Stimulated activated CD4-positive, alpha-beta T cell treated with anti-CD3 and anti-CD28 coated beads, Interleukin-12 subunit alpha, Interleukin-12 subunit beta, amount 100 ng/mL, for 4 hours (primary cell): Measurements from ENCODE around the gene CENPM.

ENCODE experiments used
- DNase-seq: peaks from one replicate; pipeline ENCODE4 v3.0.0-alpha.2; 2020

CENPM gene

GRCh38 chr22:41912338-41913039 is 34.5 kb downstream of the CENPM start:
- no peak for DNase-seq

GRCh38 chr22:41911001-41911611 is 35.8 kb downstream of the CENPM start:
- DNase-seq: no peak

DNA sequence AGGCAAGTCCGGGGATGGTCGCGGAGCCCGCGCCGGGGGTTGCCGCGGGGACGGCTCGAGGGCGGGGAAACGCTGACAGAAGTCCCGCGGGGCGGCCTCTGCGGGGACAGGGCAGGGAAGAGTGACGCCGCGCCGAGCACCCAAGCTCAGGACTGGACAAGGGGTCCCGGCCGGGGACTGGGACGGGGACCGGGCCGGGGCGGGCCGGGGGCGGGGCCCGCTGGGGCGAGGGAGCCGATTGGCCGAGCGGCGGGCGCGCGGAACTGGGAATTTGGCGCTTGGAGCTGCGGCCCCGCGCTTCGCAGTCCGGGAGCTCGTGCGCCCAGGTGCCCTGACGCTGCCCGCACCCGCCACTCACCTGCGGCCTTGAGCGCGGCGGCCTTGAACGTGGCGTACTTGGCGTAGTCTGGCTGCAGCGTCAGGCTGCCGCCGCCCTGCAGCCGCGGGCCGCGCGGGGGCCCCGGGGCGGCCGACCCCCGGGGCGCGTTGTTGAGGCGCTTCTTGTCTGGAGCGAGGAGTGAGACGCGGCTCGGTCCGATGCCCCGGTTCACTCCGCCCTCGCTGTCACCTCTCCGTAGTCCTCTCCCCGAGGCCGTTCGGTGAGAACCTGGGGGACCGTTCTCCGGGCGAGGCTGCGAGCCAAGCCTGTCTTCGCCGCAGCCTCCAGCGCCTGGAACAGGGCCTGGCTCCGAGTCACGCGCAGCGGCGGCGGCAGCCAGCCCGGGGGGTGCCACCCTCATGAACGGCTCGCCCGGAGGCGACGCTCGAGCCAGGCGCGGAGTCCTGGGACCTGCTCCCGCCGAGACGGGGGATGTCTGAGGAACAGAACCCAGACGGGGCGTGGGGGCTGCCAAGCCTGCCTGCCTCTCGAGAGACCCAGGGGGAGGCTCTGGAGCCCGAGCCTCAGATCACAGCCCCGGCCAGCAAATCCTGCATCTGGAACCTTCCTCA is 36.6 kb downstream of the CENPM start:
- DNase-seq: peak; percentile 31

- DNase-seq: no peak
Observed at GRCh38 chr22:41909310-41910049, 37.5 kb downstream of the CENPM start.

- DNase-seq: no peak
Observed at GRCh38 chr22:41908411-41909309, 38.3 kb downstream of the CENPM start.

DNA sequence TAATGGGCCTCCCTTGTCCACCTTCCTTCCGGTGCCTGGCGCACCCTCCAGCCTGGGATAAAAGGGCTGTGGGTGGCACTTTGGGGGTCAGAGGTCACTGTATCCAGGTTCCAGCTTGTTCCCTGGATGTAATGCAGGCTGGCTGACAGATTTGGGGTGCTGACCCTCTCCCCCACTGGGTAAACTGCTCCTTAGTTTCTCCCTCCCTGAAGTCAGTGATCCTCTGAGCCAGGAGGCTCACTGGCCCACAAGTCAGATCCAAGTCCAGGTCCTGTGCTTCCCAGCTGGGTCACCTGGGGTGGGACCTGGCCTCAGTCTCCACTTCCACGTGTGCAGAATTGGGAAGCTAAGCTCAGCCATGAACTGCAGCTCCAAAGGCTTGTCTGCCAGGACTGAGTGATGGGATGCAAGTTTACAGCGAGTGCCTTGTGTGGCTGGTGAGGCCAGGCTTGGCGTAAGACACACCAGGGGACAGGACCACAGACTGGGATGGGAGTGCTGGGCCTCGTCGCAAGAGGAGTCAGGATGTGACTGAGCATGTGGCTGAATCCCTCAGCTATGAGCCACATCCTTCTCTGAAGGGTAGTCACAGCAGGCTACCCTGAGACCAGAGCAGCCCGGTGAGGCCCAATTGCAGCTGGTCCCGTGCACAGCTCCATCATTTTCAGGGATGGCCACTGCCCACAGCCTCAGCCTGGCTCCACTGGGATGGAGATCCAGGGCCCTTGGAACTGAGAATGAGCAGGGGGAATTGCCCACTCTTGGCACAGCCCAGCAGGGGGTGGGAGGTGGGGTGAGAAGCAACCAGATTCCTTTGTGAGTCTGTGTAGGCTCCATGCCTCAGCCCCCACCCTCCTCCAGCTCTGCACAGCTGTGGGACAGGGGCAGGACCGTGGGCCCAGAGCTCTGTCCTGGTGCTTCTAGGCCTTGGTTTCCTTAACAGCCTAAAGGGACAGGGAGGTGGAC is 39.2 kb downstream of the CENPM start:
- no peak for DNase-seq

DNA sequence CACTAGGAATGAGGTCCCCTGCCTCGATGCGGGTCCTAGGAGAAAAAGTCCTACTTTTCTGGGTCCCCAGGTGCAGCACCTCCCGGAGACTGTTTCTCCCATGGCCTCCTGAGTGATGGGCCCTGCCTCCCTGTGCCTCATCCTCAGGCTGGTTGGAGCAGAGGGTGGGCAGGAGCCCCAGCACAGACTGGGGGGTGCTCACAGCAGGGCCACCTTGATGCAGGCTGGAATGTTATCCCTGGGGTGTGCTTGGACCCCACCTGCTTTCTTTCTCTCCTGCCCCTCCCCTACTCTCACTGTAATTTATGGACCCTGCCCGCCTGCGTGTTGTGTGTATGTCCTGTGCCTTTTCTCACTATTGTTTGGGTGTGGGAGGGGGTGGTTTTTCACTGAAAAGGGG is 40.1 kb downstream of the CENPM start:
- no peak for DNase-seq

- no peak for DNase-seq
Observed at GRCh38 chr22:41905411-41906202, 41.3 kb downstream of the CENPM start.

DNA sequence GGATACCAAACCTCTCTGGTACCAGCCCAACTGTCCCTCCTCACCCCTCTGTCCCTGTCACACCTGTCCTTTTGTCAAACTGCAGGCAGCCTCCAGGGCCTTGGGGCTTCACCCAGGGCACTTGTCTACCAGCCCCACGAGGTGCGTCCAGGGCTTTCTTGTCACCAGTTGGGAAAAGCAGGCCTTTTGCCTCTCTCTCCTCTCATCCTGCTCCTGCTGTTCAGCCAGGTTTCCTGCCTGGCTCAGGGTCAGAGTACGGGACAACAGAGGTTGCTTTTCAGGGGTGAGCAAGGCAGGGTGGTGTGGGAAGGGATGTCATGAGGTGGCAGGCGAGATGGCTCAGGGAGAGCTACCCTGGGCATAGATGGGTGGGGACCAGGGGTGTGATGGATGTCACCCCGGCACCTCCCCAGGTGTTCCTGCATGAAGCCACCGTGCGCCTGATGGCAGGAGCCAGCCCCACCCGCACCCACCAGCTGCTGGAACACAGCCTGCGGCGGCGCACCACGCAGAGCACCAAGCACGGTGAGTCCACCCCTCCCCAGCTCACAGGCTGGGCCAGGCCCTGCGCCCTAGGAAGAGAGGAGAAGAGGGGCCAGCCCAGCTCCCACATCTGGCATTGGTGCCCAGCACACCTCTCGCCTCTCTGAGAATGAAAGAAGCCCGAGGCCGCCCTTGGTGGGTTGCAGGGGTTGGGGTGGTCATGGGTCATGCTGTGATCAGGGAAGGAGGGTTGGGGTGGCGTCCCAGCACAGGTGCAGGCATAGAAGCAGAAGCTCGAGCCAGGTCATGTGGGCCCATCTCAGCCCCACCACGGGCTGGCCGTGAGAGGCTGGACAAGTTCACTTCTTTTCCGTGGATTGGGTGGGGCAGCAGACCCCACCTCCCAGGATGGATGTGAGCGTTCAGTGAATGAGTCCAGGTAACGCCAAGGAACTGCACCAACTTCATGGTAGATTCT is 42.2 kb downstream of the CENPM start:
- no peak for DNase-seq

DNA sequence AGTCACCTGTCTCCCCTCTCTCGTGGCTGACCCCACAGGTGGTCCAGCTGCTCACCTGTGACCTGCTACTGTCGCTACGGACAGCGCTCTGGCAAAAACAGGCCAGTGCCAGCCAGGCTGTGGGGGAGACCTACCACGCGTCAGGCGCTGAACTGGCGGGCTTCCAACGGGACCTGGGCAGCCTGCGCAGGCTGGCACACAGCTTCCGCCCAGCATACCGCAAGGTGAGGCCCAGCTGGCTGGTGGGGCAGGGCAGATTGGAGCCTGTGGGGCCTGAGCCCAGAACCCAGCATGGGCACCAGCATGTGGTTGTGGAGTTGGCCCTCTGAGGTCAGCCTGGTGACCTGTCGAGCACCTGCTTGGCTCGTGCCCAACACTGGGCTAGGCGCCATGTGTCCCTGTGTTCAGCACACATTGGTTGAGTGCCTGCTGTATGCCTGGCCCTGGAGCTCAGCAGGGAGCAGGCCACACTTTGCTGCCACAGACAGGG is 44.0 kb downstream of the CENPM start:
- no peak for DNase-seq

DNA sequence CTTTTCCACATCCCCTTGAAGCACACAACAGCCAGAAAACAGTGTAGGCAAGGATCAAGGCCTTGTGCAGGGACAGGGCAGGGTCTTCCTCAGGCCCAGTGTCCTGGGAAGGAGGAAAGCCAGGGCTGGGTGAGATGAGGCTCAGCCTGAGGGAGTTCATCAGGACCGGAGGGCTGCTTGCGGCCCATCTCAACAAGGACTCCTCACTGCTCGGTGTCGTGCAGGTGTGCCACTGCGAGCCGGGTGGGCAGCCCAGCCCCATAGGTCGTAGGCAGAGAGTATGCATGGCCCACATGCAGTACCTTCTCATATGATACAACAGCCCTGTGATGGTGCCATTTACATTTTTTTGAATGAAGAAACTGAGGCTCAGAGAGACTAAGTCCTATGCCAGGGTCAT is 44.9 kb downstream of the CENPM start:
- no peak for DNase-seq

DNA sequence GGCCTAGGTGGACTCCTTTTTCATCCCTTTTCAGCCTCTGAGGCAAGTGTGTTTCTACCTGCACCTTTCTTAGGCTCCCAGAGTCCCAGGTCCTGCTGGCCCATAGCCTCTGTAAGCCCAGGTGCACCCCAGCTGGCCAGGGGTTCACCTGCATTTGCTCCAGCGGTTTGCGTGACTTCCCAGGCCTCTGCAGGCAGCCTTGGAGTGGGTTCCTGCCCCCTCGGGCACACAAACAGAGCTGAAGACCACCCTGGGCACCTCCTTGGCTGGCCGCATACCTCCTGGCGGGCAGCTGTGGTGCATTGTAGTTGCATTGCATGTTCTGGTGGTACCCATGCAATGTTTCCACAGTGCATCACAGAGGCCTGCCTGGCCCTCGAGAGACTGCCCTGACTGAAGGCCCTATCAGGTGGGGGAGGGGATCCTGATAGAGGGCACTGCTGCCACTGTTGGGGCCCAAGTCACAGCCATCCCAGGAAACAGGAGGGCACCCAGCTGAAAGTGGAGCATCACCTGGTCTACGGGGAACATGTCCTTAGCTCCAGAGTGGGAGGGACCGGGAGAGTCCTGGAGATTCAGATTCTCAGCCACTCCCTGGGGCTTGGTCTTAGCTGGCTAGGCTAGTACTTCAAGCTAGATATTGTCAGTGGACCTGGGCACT is 46.2 kb downstream of the CENPM start:
- DNase-seq: no peak

DNA sequence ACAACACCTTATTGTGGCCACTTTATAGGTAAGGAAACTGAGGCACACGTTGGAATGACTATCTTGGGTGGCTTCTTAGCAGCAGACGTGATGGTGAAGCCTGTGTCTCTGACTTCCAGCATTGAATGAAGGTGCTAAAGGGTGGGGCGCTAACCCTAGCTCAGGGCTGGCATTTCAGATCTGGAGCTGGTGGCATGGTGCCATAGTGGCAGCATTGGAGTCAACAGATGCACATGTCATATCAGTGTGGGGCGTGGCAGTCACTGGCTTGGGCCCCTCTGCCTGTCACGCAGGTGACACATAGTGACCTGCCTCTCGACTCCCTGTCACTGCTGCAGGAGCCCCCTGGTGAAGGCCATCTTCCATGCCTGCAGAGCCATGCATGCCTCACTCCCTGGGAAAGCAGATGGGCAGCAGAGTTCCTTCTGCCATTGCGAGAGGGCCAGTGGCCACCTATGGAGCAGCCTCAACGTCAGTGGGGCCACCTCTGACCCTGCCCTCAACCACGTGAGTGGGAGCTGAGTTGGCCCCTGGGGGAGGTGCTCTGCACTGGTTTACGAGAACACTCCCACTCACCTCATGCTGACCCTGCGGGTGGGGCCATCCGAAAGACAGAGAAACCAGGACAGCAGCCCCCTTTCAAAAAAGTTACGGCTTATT is 46.8 kb downstream of the CENPM start:
- DNase-seq: no peak

DNA sequence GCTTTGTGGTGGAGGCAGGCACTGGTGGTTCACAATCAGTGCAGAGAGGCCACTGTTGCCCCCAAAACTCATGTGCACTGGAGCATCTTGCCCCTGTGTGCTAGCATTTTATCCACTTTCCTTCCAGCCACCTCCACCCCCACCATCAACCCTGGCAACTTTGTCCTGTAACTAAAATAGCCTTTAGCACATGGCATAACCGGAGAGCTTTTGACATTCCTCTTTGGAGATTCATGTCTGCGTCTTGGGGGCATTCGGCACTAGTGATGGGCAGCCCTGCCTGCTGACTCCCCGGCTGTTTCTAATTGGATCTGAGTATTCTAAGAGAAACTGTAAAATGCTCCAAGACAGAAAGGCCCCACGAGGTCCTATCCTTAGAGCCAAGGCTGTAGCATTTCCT is 47.8 kb downstream of the CENPM start:
- no peak for DNase-seq

- DNase-seq: no peak
Observed at GRCh38 chr22:41898645-41899044, 48.3 kb downstream of the CENPM start.

- DNase-seq: no peak
Observed at GRCh38 chr22:41893591-41894375, 53.2 kb downstream of the CENPM start.
